ENCODE data around the gene NCKAP5.

NCKAP5 gene

GRCh38 chr2:132902626-132903025 is 665.6 kb downstream of the NCKAP5 start:
- DNase-seq: no peak

- no peak for DNase-seq
These were observed 666.6 kb downstream of the NCKAP5 start for GRCh38 chr2:132901661-132902060.

GRCh38 chr2:132897111-132897510 is 671.2 kb downstream of the NCKAP5 start:
- no peak for DNase-seq

- DNase-seq: no peak
These were observed 672.2 kb downstream of the NCKAP5 start for GRCh38 chr2:132896073-132896472.

GRCh38 chr2:132891498-132891897 is 676.8 kb downstream of the NCKAP5 start:
- DNase-seq: no peak

GRCh38 chr2:132886574-132886973 is 681.7 kb downstream of the NCKAP5 start:
- no peak for DNase-seq

- DNase-seq: peak; percentile 28 to 61
These were observed 683.6 kb downstream of the NCKAP5 start for GRCh38 chr2:132884705-132885104.

GRCh38 chr2:132884292-132884691 is 684.0 kb downstream of the NCKAP5 start:
- DNase-seq: no peak

GRCh38 chr2:132883430-132883829 is 684.8 kb downstream of the NCKAP5 start:
- DNase-seq: no peak

- DNase-seq: no peak
These were observed 686.7 kb downstream of the NCKAP5 start for GRCh38 chr2:132881546-132881945.

- no peak for DNase-seq
These were observed 690.3 kb downstream of the NCKAP5 start for GRCh38 chr2:132877923-132878322.

GRCh38 chr2:132876745-132877391 is 691.4 kb downstream of the NCKAP5 start:
- DNase-seq: no peak

- DNase-seq: no peak
These were observed 693.1 kb downstream of the NCKAP5 start for GRCh38 chr2:132875193-132875592.

- no peak for DNase-seq
These were observed 694.5 kb downstream of the NCKAP5 start for GRCh38 chr2:132873738-132874137.

GRCh38 chr2:132871831-132872230 is 696.4 kb downstream of the NCKAP5 start:
- no peak for DNase-seq

GRCh38 chr2:132863961-132864360 is 704.3 kb downstream of the NCKAP5 start:
- no peak for DNase-seq

- DNase-seq: no peak
These were observed 708.0 kb downstream of the NCKAP5 start for GRCh38 chr2:132860220-132860619.

GRCh38 chr2:132859590-132859989 is 708.7 kb downstream of the NCKAP5 start:
- DNase-seq: no peak

- no peak for DNase-seq
These were observed 710.9 kb downstream of the NCKAP5 start for GRCh38 chr2:132857319-132857718.

- DNase-seq: no peak
These were observed 717.6 kb downstream of the NCKAP5 start for GRCh38 chr2:132850688-132851087.

- DNase-seq: no peak
These were observed 719.1 kb downstream of the NCKAP5 start for GRCh38 chr2:132849118-132849517.

GRCh38 chr2:132845339-132845738 is 722.9 kb downstream of the NCKAP5 start:
- no peak for DNase-seq

GRCh38 chr2:132844585-132844984 is 723.7 kb downstream of the NCKAP5 start:
- DNase-seq: no peak

- DNase-seq: no peak
These were observed 730.5 kb downstream of the NCKAP5 start for GRCh38 chr2:132837769-132838168.

- DNase-seq: no peak
These were observed 737.9 kb downstream of the NCKAP5 start for GRCh38 chr2:132830321-132830827.
